Measurements from ENCODE around the gene UTRN. TPM values are rescaled to one million over a fixed set of nuclear protein-coding genes. Genes with fewer than 3 reads are reported as not detected.
A peak's percentile ranks its signal among the peaks of the same experiment; 100 is the strongest.

UTRN gene
- total and polyA plus RNA-seq, 2 experiments from 2014 or later, result 53.9 to 121 TPM

DNA sequence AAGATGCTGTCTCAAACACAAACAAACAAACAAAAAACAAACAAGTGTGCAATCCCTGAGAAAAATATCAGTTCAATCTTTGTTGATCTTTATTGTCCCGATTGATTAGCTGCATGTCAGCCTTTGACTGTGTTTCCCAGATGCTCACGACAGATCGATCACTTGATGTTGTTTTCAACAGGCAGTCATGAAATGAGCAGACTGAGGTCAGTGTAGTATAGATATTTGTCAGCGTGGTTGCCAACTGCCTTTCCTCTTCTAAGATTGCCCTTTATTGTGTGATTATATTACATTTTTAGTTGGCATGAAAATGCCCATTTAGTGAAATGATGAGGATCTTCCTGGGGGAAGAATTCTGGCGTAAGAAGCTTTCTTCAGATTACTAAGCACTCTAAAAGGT lies 25.6 kb downstream of the UTRN start:
- Mint-ChIP-seq H3K4me3 (no peak overlapping the region), H3K36me3 (ENCODE audit: low read depth) (peaks cover 20% of the 10 kb centered on the region; the same call in 2 of the 3 replicates), H3K27ac (no peak overlapping the region; the same call in 1 of the 2 replicates), H3K4me1 (peaks cover 22% of the 10 kb centered on the region), H3K27me3 (ENCODE audit: insufficient read depth, low read depth, poor library complexity) (no peaks in the 10 kb centered on the region), H3K9me3 (no peaks in the 10 kb centered on the region)
- Histone ChIP-seq H3K4me2 (no peak overlapping the region), H4K20me1 (replicated peaks; ENCODE audit: insufficient read depth) (no peaks in the 10 kb centered on the region), H2AFZ (no peak overlapping the region), H3K4me1 (ENCODE audit: insufficient read depth) (peaks cover 25% of the 10 kb centered on the region), H3K9me2 (ENCODE audit: insufficient read depth) (peaks cover 3% of the 10 kb centered on the region; the same call in 1 of the 2 replicates), H3K27me3 (ENCODE audit: insufficient read depth) (no peaks in the 10 kb centered on the region), H3K36me3 (ENCODE audit: insufficient read depth) (peaks cover 3% of the 10 kb centered on the region; the same call in 1 of the 2 replicates), H3K79me2 (replicated peaks; ENCODE audit: insufficient read depth) (peaks cover 36% of the 10 kb centered on the region), H3F3A (replicated peaks; ENCODE audit: low read depth) (no peaks in the 10 kb centered on the region), H3K4me3 (no peak overlapping the region), H3K27ac (ENCODE audit: low read depth) (peak overlapping the region; percentile 21; the same call in 1 of the 2 replicates)
- no peak for DNase-seq (ENCODE audit: low spot score)
- TF ChIP-seq CREB1 (CRISPR knock-in tag; IDR thresholded peaks at IDR 0.05; ENCODE audit: low read depth) (no peak), CTCF (conservative IDR thresholded peaks at IDR 0.05; ENCODE audit: low read depth in 2 of 2) (no peak), ZNF114 (CRISPR knock-in tag; IDR thresholded peaks at IDR 0.05) (no peak), NANOG (IDR thresholded peaks at IDR 0.05; ENCODE audit: borderline replicate concordance) (no peak), POLR2AphosphoS5 (IDR thresholded peaks at IDR 0.05; ENCODE audit: low read depth) (no peak), ZNF462 (CRISPR knock-in tag; IDR thresholded peaks at IDR 0.05) (no peak), EZH2phosphoT487 (IDR thresholded peaks at IDR 0.05; ENCODE audit: unreplicated experiment) (no peak), EZH2 (IDR thresholded peaks at IDR 0.05; ENCODE audit: low read depth, unreplicated experiment) (no peak), JUNB (IDR thresholded peaks at IDR 0.05; ENCODE audit: unreplicated experiment) (no peak), STAT1 (IDR thresholded peaks at IDR 0.05; ENCODE audit: unreplicated experiment) (no peak), ZNF331 (CRISPR knock-in tag; IDR thresholded peaks at IDR 0.05; ENCODE audit: low read depth) (no peak)
- TF ChIP-seq, protein P1, sequence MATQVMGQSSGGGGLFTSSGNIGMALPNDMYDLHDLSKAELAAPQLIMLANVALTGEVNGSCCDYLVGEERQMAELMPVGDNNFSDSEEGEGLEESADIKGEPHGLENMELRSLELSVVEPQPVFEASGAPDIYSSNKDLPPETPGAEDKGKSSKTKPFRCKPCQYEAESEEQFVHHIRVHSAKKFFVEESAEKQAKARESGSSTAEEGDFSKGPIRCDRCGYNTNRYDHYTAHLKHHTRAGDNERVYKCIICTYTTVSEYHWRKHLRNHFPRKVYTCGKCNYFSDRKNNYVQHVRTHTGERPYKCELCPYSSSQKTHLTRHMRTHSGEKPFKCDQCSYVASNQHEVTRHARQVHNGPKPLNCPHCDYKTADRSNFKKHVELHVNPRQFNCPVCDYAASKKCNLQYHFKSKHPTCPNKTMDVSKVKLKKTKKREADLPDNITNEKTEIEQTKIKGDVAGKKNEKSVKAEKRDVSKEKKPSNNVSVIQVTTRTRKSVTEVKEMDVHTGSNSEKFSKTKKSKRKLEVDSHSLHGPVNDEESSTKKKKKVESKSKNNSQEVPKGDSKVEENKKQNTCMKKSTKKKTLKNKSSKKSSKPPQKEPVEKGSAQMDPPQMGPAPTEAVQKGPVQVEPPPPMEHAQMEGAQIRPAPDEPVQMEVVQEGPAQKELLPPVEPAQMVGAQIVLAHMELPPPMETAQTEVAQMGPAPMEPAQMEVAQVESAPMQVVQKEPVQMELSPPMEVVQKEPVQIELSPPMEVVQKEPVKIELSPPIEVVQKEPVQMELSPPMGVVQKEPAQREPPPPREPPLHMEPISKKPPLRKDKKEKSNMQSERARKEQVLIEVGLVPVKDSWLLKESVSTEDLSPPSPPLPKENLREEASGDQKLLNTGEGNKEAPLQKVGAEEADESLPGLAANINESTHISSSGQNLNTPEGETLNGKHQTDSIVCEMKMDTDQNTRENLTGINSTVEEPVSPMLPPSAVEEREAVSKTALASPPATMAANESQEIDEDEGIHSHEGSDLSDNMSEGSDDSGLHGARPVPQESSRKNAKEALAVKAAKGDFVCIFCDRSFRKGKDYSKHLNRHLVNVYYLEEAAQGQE (IDR thresholded peaks at IDR 0.05; ENCODE audit: unreplicated experiment), result no peak
- TF ChIP-seq, protein P2, sequence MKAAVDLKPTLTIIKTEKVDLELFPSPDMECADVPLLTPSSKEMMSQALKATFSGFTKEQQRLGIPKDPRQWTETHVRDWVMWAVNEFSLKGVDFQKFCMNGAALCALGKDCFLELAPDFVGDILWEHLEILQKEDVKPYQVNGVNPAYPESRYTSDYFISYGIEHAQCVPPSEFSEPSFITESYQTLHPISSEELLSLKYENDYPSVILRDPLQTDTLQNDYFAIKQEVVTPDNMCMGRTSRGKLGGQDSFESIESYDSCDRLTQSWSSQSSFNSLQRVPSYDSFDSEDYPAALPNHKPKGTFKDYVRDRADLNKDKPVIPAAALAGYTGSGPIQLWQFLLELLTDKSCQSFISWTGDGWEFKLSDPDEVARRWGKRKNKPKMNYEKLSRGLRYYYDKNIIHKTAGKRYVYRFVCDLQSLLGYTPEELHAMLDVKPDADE (IDR thresholded peaks at IDR 0.05), result no peak
- no peak for ATAC-seq

Measured in GM23338 (cell line).